HFFc6 (cell line): ENCODE results near the gene SSTR4. TPM values are rescaled to one million over a fixed set of nuclear protein-coding genes. Genes with fewer than 3 reads are reported as not detected.

Experiments
- DNase-seq: peaks from one replicate; pipeline ENCODE4 v3.0.0-alpha.2; 2018
- H3K27ac Mint-ChIP-seq: 2 replicates; pipeline ENCODE4 v1.8.0; 2020; ENCODE audit warnings: mild to moderate bottlenecking, mixed read lengths
- H3K27me3 Mint-ChIP-seq: 2 replicates; pipeline ENCODE4 v1.8.0; 2021; ENCODE audit warnings: mild to moderate bottlenecking, moderate library complexity, mixed read lengths; ENCODE audit not compliant: insufficient read depth
- H3K36me3 Mint-ChIP-seq: 2 replicates; pipeline ENCODE4 v1.8.0; 2021; ENCODE audit warnings: low read depth, mixed read lengths
- H3K4me1 Mint-ChIP-seq: 2 replicates; pipeline ENCODE4 v1.8.0; 2020; ENCODE audit warnings: low read depth, mixed read lengths
- H3K4me3 Mint-ChIP-seq: 2 replicates; pipeline ENCODE4 v1.8.0; 2020; ENCODE audit warnings: mild to moderate bottlenecking, moderate library complexity, mixed read lengths
- H3K9me3 Mint-ChIP-seq: 2 replicates; pipeline ENCODE4 v1.8.0; 2020; ENCODE audit warnings: mild to moderate bottlenecking, mixed read lengths
- CTCF ChIP-seq: fragments of 200-600 bp; sonication (generic); IDR thresholded peaks from 2 replicates; pipeline ENCODE4 v1.5.0; 2021; ENCODE audit warnings: antibody characterized with exemption, mild to moderate bottlenecking
- total RNA-seq, 6 experiments: library from RNA; stranded (reverse); fragmentation: NEBNext Ultra II Directional; extraction: Animal tissue kit (Norgen Biotek cat#: 25700); gene quantifications; 2 replicates in 1 of 6; 3 replicates in 5 of 6; pipeline ENCODE4 v1.2.3, GENCODE V29; 2021

Gene SSTR4
- total RNA-seq, 6 experiments from 2014 or later = not detected

- no peak for DNase-seq
- Mint-ChIP-seq H3K27ac (no peak overlapping the region), H3K4me1 (no peaks in the 10 kb centered on the region), H3K36me3 (no peaks in the 10 kb centered on the region; the same call in 1 of the 2 replicates), H3K9me3 (peaks cover 3% of the 10 kb centered on the region; the same call in 1 of the 2 replicates), H3K4me3 (no peak overlapping the region), H3K27me3 (peaks cover 20% of the 10 kb centered on the region)
- no peak for TF ChIP-seq CTCF
Measured at GRCh38 chr20:23033918-23034317, 1.2 kb upstream of the SSTR4 start.

DNA sequence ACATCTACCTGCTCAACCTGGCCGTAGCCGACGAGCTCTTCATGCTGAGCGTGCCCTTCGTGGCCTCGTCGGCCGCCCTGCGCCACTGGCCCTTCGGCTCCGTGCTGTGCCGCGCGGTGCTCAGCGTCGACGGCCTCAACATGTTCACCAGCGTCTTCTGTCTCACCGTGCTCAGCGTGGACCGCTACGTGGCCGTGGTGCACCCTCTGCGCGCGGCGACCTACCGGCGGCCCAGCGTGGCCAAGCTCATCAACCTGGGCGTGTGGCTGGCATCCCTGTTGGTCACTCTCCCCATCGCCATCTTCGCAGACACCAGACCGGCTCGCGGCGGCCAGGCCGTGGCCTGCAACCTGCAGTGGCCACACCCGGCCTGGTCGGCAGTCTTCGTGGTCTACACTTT lies 619 bp downstream of the SSTR4 start:
- peaks cover 26% of the 10 kb centered on the region for H3K27me3 Mint-ChIP-seq
- no peaks in the 10 kb centered on the region; the same call in 1 of the 2 replicates for H3K36me3 Mint-ChIP-seq

GRCh38 chr20:23036371-23036770 lies 1.3 kb downstream of the SSTR4 start:
- no peak overlapping the region for H3K27ac Mint-ChIP-seq
- no peak for TF ChIP-seq CTCF
- H3K36me3 Mint-ChIP-seq = no peaks in the 10 kb centered on the region; the same call in 1 of the 2 replicates
- peaks cover 3% of the 10 kb centered on the region; the same call in 1 of the 2 replicates for H3K9me3 Mint-ChIP-seq
- no peak overlapping the region for H3K4me3 Mint-ChIP-seq
- no peak for DNase-seq
- no peaks in the 10 kb centered on the region for H3K4me1 Mint-ChIP-seq
- H3K27me3 Mint-ChIP-seq = peaks cover 26% of the 10 kb centered on the region

More for the DNA sequence above, 619 bp downstream of the SSTR4 start:
- no peak overlapping the region for H3K27ac Mint-ChIP-seq
- TF ChIP-seq CTCF = no peak
- H3K9me3 Mint-ChIP-seq = peaks cover 3% of the 10 kb centered on the region; the same call in 1 of the 2 replicates
- H3K4me1 Mint-ChIP-seq = no peaks in the 10 kb centered on the region
- DNase-seq = no peak
- H3K4me3 Mint-ChIP-seq = no peak overlapping the region

DNA sequence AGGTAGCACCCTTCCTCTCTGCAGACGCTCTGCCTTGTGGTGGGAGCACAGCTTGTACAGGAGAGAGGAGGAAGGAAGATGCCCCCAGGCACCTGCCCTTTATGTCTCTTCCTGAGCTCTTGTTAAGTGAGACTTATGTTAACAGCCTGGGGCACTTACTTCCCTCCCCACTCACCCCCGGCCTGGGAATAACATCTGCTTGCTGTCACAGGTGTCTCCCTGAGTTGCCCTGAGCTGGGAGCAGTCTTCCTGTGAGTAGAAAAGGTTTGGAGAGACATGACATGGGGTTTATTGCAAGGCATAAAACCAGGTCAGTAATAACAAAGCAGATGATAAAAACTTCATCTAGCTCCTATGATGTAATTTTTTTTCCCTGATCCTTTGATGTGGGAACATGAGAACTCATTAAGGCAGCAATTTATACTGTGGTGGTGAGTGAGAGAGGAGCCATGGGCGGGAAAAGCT lies 1.9 kb downstream of the SSTR4 start:
- H3K27ac Mint-ChIP-seq = no peak overlapping the region

DNA sequence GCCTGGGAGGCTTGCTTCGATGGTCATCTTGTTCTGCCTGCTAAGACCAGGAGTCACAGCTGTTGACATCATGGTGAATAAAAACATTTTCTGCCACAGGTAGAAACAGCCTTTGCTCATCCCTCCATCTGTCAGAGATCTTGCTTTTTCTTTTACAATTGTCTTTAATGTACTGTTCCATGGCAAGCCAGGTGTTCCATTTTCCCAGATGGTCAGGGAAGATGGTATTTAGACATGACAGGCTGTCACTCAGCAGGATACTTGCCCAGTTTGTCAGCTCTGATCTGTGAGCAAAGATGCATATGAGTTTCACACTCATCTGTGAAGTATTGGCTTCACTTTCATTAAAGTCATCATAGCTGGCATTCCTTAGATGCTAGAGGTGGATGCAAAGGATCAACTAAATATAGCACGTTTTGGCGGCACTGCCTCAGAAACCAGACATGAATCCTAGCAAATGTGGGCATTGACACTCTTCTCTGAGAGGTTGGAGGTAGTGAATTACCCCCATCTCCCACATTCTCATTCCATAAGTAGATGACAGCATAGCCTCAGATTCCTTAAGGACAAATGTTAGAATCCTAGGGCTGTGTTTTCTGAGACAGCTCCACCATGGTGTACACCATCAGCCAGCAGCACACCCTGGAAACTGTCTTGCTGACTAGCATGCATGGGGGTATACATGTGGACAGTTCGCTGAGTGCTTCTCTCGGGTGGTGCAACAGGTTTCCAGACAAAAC lies 4.2 kb downstream of the SSTR4 start:
- DNase-seq = no peak
- no peak overlapping the region for H3K27ac Mint-ChIP-seq
- H3K36me3 Mint-ChIP-seq = no peaks in the 10 kb centered on the region; the same call in 1 of the 2 replicates
- no peak for TF ChIP-seq CTCF
- H3K4me1 Mint-ChIP-seq = no peaks in the 10 kb centered on the region
- H3K27me3 Mint-ChIP-seq = peaks cover 25% of the 10 kb centered on the region
- H3K9me3 Mint-ChIP-seq = peaks cover 3% of the 10 kb centered on the region; the same call in 1 of the 2 replicates
- H3K4me3 Mint-ChIP-seq = no peak overlapping the region

More for the DNA sequence above, 1.9 kb downstream of the SSTR4 start:
- no peaks in the 10 kb centered on the region; the same call in 1 of the 2 replicates for H3K36me3 Mint-ChIP-seq
- TF ChIP-seq CTCF = no peak
- H3K4me3 Mint-ChIP-seq = no peak overlapping the region
- peaks cover 26% of the 10 kb centered on the region for H3K27me3 Mint-ChIP-seq
- peaks cover 3% of the 10 kb centered on the region; the same call in 1 of the 2 replicates for H3K9me3 Mint-ChIP-seq
- H3K4me1 Mint-ChIP-seq = no peaks in the 10 kb centered on the region
- DNase-seq = no peak
